Measurements from ENCODE around the gene ZNF274. TPM values are rescaled to one million over a fixed set of nuclear protein-coding genes. Genes with fewer than 3 reads are reported as not detected.
A peak's percentile ranks its signal among the peaks of the same experiment; 100 is the strongest.
"Not testable (repeated sequence)": the region's sequence is repeated elsewhere in the genome, so short reads cannot be mapped to it uniquely, and the experiment has no call there.

Gene ZNF274
- total RNA-seq, 2 donors from 2014 or later, result 26.4 to 32.6 TPM

- ATAC-seq (ENCODE audit: insufficient number of reproducible peaks, low FRiP score, low read depth) (no peak), DNase-seq (ENCODE audit: low spot score) (no peak)
- TF ChIP-seq CTCF (IDR thresholded peaks at IDR 0.05), result no peak
- H3K27me3 ChIP-seq (replicated peaks; ENCODE audit: insufficient read depth), result no peaks in the 10 kb centered on the region
- H3K4me3 ChIP-seq, result no peak overlapping the region
- peaks cover 100% of the 10 kb centered on the region for H3K9me3 ChIP-seq
- no peak overlapping the region for H3K27ac ChIP-seq
- H3K36me3 ChIP-seq, result peaks cover 88% of the 10 kb centered on the region
- no peaks in the 10 kb centered on the region for H3K4me1 ChIP-seq (ENCODE audit: control insufficient read depth in 1 of 2, low read depth in 2 of 2)
These were observed 69.3 kb downstream of the ZNF274 start for GRCh38 chr19:58252102-58252685.

- DNase-seq (ENCODE audit: low spot score); H3K4me1 ChIP-seq (ENCODE audit: control insufficient read depth in 1 of 2, low read depth in 2 of 2); ATAC-seq (ENCODE audit: insufficient number of reproducible peaks, low FRiP score, low read depth); H3K27me3 ChIP-seq (replicated peaks; ENCODE audit: insufficient read depth); H3K27ac ChIP-seq: not testable (repeated sequence)
- Histone ChIP-seq H3K36me3 (peaks cover 91% of the 10 kb centered on the region), H3K4me3 (peak overlapping the region; percentile 7), H3K9me3 (peaks cover 100% of the 10 kb centered on the region)
These were observed 75.4 kb downstream of the ZNF274 start for GRCh38 chr19:58258259-58258658.

GRCh38 chr19:58261600-58261967, 78.7 kb downstream of the ZNF274 start:
- Histone ChIP-seq H3K27me3 (replicated peaks; ENCODE audit: insufficient read depth) (no peaks in the 10 kb centered on the region), H3K4me1 (ENCODE audit: control insufficient read depth in 1 of 2, low read depth in 2 of 2) (no peaks in the 10 kb centered on the region), H3K36me3 (peaks cover 92% of the 10 kb centered on the region), H3K4me3 (no peak overlapping the region), H3K9me3 (peaks cover 97% of the 10 kb centered on the region), H3K27ac (no peak overlapping the region)
- no peak for TF ChIP-seq CTCF (IDR thresholded peaks at IDR 0.05)
- DNase-seq (ENCODE audit: low spot score), result no peak
- no peak for ATAC-seq (ENCODE audit: insufficient number of reproducible peaks, low FRiP score, low read depth)

- H3K9me3 ChIP-seq, result peaks cover 97% of the 10 kb centered on the region
- ATAC-seq (ENCODE audit: insufficient number of reproducible peaks, low FRiP score, low read depth) (no peak), DNase-seq (ENCODE audit: low spot score) (no peak)
- no peaks in the 10 kb centered on the region for H3K27me3 ChIP-seq (replicated peaks; ENCODE audit: insufficient read depth)
- TF ChIP-seq CTCF (IDR thresholded peaks at IDR 0.05), result no peak
- H3K4me3 ChIP-seq, result no peak overlapping the region
- no peak overlapping the region for H3K27ac ChIP-seq
- peaks cover 91% of the 10 kb centered on the region for H3K36me3 ChIP-seq
- H3K4me1 ChIP-seq (ENCODE audit: control insufficient read depth in 1 of 2, low read depth in 2 of 2), result no peaks in the 10 kb centered on the region
These were observed 79.4 kb downstream of the ZNF274 start for GRCh38 chr19:58261968-58262921.

- no peak for ATAC-seq (ENCODE audit: insufficient number of reproducible peaks, low FRiP score, low read depth)
- no peak for TF ChIP-seq CTCF (IDR thresholded peaks at IDR 0.05)
- H3K9me3 ChIP-seq, result peaks cover 97% of the 10 kb centered on the region
- no peaks in the 10 kb centered on the region for H3K4me1 ChIP-seq (ENCODE audit: control insufficient read depth in 1 of 2, low read depth in 2 of 2)
- H3K27me3 ChIP-seq (replicated peaks; ENCODE audit: insufficient read depth), result no peaks in the 10 kb centered on the region
- H3K4me3 ChIP-seq, result peak overlapping the region; percentile 10
- no peak overlapping the region for H3K27ac ChIP-seq
- H3K36me3 ChIP-seq, result peaks cover 86% of the 10 kb centered on the region
- no peak for DNase-seq (ENCODE audit: low spot score)
These were observed 80.0 kb downstream of the ZNF274 start for GRCh38 chr19:58262922-58263296.

Other genes starting within 250 kb of the ZNF274 start
- gene ZNF418, start 247.7 kb upstream of the ZNF274 start, total RNA-seq, result 1 to 10 TPM; 3.2 to 6.1 TPM
- 1 to 10 TPM; 1.4 to 7.6 TPM for gene ZNF256, start 235.4 kb upstream of the ZNF274 start, total RNA-seq
- not detected for gene C19orf18, start 208.5 kb upstream of the ZNF274 start, total RNA-seq
- gene ZNF606, start 180.2 kb upstream of the ZNF274 start, total RNA-seq, result 10 to 100 TPM; 13.7 to 24.5 TPM
- gene ZSCAN1, start 149.0 kb upstream of the ZNF274 start, total RNA-seq, result not detected
- 1 to 10 TPM; 7.6 to 9.5 TPM for gene ZNF135, start 123.8 kb upstream of the ZNF274 start, total RNA-seq
- gene ZSCAN18, start 84.8 kb upstream of the ZNF274 start, total RNA-seq, result 100 to 1,000 TPM in 1 of 2 donors, 10 to 100 TPM in 1; 90.9 to 102 TPM
- 10 to 100 TPM in 1 of 2 donors, 1 to 10 TPM in 1; 6.8 to 10.6 TPM for gene ZNF329, start 32.3 kb upstream of the ZNF274 start, total RNA-seq
- gene ZNF544, start 45.9 kb downstream of the ZNF274 start, total RNA-seq, result 10 to 100 TPM; 23.8 to 25.6 TPM
- 10 to 100 TPM; 11.4 to 12.0 TPM for gene ZNF8, start 95.9 kb downstream of the ZNF274 start, total RNA-seq
- 10 to 100 TPM; 37.4 to 87.9 TPM for gene ERVK3-1, start 122.3 kb downstream of the ZNF274 start, total RNA-seq
- gene ZSCAN22, start 143.9 kb downstream of the ZNF274 start, total RNA-seq, result 1 to 10 TPM; 1.1 to 4.2 TPM
- 10 to 100 TPM in 1 of 2 donors, 1 to 10 TPM in 1; 1.9 to 10.0 TPM for gene A1BG, start 170.4 kb downstream of the ZNF274 start, total RNA-seq
- 1 to 10 TPM in 1 of 2 donors, not detected in 1; 2.3 TPM for gene ZNF497, start 179.7 kb downstream of the ZNF274 start, total RNA-seq
- gene ZNF837, start 198.0 kb downstream of the ZNF274 start, total RNA-seq, result 1 to 10 TPM; 1.6 to 3.9 TPM
- gene RPS5, start 204.2 kb downstream of the ZNF274 start, total RNA-seq, result 100 to 1,000 TPM; 747 to 789 TPM
- not detected for gene RNF225, start 212.6 kb downstream of the ZNF274 start, total RNA-seq
- gene ZNF584, start 225.6 kb downstream of the ZNF274 start, total RNA-seq, result 10 to 100 TPM; 18.7 to 31.5 TPM